K562 (cell line): ENCODE results near the gene CNGB1. TPM values are rescaled to one million over a fixed set of nuclear protein-coding genes. Genes with fewer than 3 reads are reported as not detected.

Experiments
- ATAC-seq: fragments of 200-7000 bp; cut with Tn5 transposase; 3 replicates; pipeline ENCODE4 v1.9.1; 2020; ENCODE audit warnings: moderate library complexity
- BruUV-seq: library from RNA; stranded (reverse); fragments of 400-500 nt; replicated peaks from 2 replicates; lab custom pipeline; 2021; lab: Mats Ljungman, UMichigan
- CTCF ChIA-PET: fragments of 300-600 bp; formaldehyde crosslinking; extraction: SDS; loops from one replicate; lab custom pipeline; 2021; ENCODE audit warnings: low intra/inter-chr PET ratio; lab: Yijun Ruan, JAX
- POLR2A ChIA-PET: fragments of 300-600, 350-650 bp; sonication (Branson Sonifier 250); formaldehyde crosslinking; extraction: SDS; loops from one replicate; lab custom pipeline; 2021; ENCODE audit warnings: antibody characterized with exemption, inconsistent platforms; lab: Yijun Ruan, JAX
- DNase-seq, 4 experiments: peaks; one replicate each; pipeline versions ENCODE4 v3.0.0 to v3.0.0-alpha.2; 2011 to 2018; ENCODE audit warnings: low spot score in 3 of 4, mixed read lengths in 3 of 4; ENCODE audit errors: extremely low read depth in 1 of 4
- FAIRE-seq: peaks from 2 replicates; lab custom pipeline; 2011; peaks lifted over from hg19 to GRCh38; lab: Jason Lieb, UNC
- H2AFZ ChIP-seq: 2 replicates; pipeline ENCODE4 v1.6.0; 2011; ENCODE audit warnings: low read depth, low read length, control low read depth, inconsistent platforms
- H3K27ac ChIP-seq: fragments of 200-600 bp; 3 replicates; pipeline ENCODE4 v1.8.0; 2011; ENCODE audit warnings: low read depth, mild to moderate bottlenecking, control low read depth, inconsistent platforms, low read length, moderate library complexity, mixed read lengths; ENCODE audit errors: extremely low read depth
- H3K27me3 ChIP-seq, 2 experiments: fragments of 300-600 bp in 1 of 2; 2 replicates in 1 of 2; 3 replicates in 1 of 2; pipeline versions ENCODE4 v1.6.0 to v1.8.0; 2011; ENCODE audit warnings: inconsistent platforms in 2 of 2, low read length in 2 of 2, mild to moderate bottlenecking in 1 of 2, mixed read lengths in 1 of 2, moderate library complexity in 1 of 2; ENCODE audit not compliant: control insufficient read depth in 2 of 2, insufficient read depth in 2 of 2
- H3K36me3 ChIP-seq: fragments of 300-600 bp; 3 replicates; pipeline ENCODE4 v1.8.0; 2011; ENCODE audit warnings: mild to moderate bottlenecking, low read length, inconsistent platforms; ENCODE audit not compliant: control insufficient read depth, insufficient read depth
- H3K4me1 ChIP-seq, 2 experiments: fragments of 200-600 bp in 1 of 2; replicated peaks in 1 of 2; 2 replicates in 1 of 2; 3 replicates in 1 of 2; pipeline versions ENCODE4 v1.5.1 to v1.8.0; 2011; ENCODE audit warnings: inconsistent platforms in 2 of 2, low read length in 2 of 2, mild to moderate bottlenecking in 1 of 2, mixed read lengths in 1 of 2, moderate library complexity in 1 of 2; ENCODE audit not compliant: control insufficient read depth in 2 of 2, insufficient read depth in 2 of 2
- H3K4me2 ChIP-seq: 2 replicates; pipeline ENCODE4 v1.6.1; 2011; ENCODE audit warnings: low read length, control low read depth, inconsistent platforms, mixed read lengths; ENCODE audit not compliant: insufficient read depth
- H3K4me3 ChIP-seq: fragments of 200-600 bp; sonication (generic), shearing (Covaris generic); 2 replicates; pipeline ENCODE4 v1.5.1; 2016; ENCODE audit warnings: control low read depth, inconsistent platforms
- H3K79me2 ChIP-seq: fragments of 200-600 bp; 3 replicates; pipeline ENCODE4 v1.8.0; 2011; ENCODE audit warnings: low read length, inconsistent platforms; ENCODE audit not compliant: control insufficient read depth, insufficient read depth
- H3K9ac ChIP-seq, 2 experiments: 2 replicates each; pipeline versions ENCODE4 v1.6.0 to v1.6.1; 2011; ENCODE audit warnings: low read depth in 2 of 2, low read length in 2 of 2, control low read depth in 1 of 2, inconsistent platforms in 1 of 2, mild to moderate bottlenecking in 1 of 2, mixed read lengths in 1 of 2; ENCODE audit not compliant: insufficient read depth in 1 of 2
- H3K9me1 ChIP-seq: one replicate; pipeline ENCODE4 v1.6.0; 2011; ENCODE audit warnings: inconsistent platforms, mild to moderate bottlenecking, low read length, moderate library complexity; ENCODE audit not compliant: control insufficient read depth, insufficient read depth
- H3K9me3 ChIP-seq: replicated peaks from 2 replicates; pipeline ENCODE4 v1.5.1; 2011; ENCODE audit warnings: low read depth, low read length, inconsistent platforms; ENCODE audit not compliant: control insufficient read depth, insufficient read depth
- H4K20me1 ChIP-seq: replicated peaks from 2 replicates; pipeline ENCODE4 v1.6.1; 2011; ENCODE audit warnings: low read length, inconsistent platforms, mixed read lengths; ENCODE audit not compliant: control insufficient read depth, insufficient read depth
- ELF4 ChIP-seq: fragments of 450-650 bp; formaldehyde crosslinking; IDR thresholded peaks from 2 replicates; pipeline ENCODE4 v1.4.0; 2022; ENCODE audit warnings: missing genetic modification characterization
- HDAC2 ChIP-seq: fragments of 450-650 bp; IDR thresholded peaks from 2 replicates; pipeline ENCODE4 v1.6.1; 2016; ENCODE audit warnings: mild to moderate bottlenecking
- HOXB6 ChIP-seq: fragments of 250-450 bp; sonication (Bioruptor Pico); IDR thresholded peaks from 2 replicates; pipeline ENCODE4 v1.5.1; 2022; ENCODE audit warnings: mild to moderate bottlenecking, borderline replicate concordance
- IRF2 ChIP-seq: sonication (generic); formaldehyde crosslinking; IDR thresholded peaks from 2 replicates; pipeline ENCODE4 v1.8.1; 2022; ENCODE audit warnings: mild to moderate bottlenecking, missing genetic modification reagents
- NCOA6 ChIP-seq: fragments of 450-650 bp; IDR thresholded peaks from 2 replicates; pipeline ENCODE4 v1.6.1; 2017; ENCODE audit warnings: mild to moderate bottlenecking
- POU5F1 ChIP-seq: fragments of 150-350 bp; IDR thresholded peaks from 2 replicates; pipeline ENCODE4 v1.6.1; 2014; ENCODE audit warnings: borderline replicate concordance, low read length, low read depth, mild to moderate bottlenecking; ENCODE audit not compliant: partially characterized antibody
- PTBP1 ChIP-seq: fragments of 200-400 bp; formaldehyde crosslinking; IDR thresholded peaks from 2 replicates; pipeline ENCODE4 v1.6.1; 2017; ENCODE audit warnings: low read depth, low read length
- PTTG1 ChIP-seq: fragments of 450-650 bp; IDR thresholded peaks from 2 replicates; pipeline ENCODE4 v1.6.1; 2016; ENCODE audit warnings: low read depth, mild to moderate bottlenecking, missing genetic modification characterization, missing compliant biosample characterization
- PYGO2 ChIP-seq: fragments of 450-650 bp; IDR thresholded peaks from 2 replicates; pipeline ENCODE4 v1.6.1; 2016; ENCODE audit warnings: mild to moderate bottlenecking, missing genetic modification characterization, moderate library complexity, missing compliant biosample characterization
- SMAD2 ChIP-seq: fragments of 150-350 bp; IDR thresholded peaks from 2 replicates; pipeline ENCODE4 v1.6.1; 2014; ENCODE audit warnings: low read depth, mild to moderate bottlenecking, low read length
- TSC22D4 ChIP-seq: fragments of 450-650 bp; IDR thresholded peaks from 2 replicates; pipeline ENCODE4 v1.6.1; 2016; ENCODE audit warnings: missing genetic modification characterization, missing biosample characterization, control low read depth
- ZNF354B ChIP-seq: fragments of 250-450 bp; sonication (Bioruptor Pico); IDR thresholded peaks from 2 replicates; pipeline ENCODE4 v1.4.0; 2020
- ZNF668 ChIP-seq: fragments of 250-450 bp; sonication (Bioruptor Pico); IDR thresholded peaks from 2 replicates; pipeline ENCODE4 v1.8.0; 2022; ENCODE audit warnings: mild to moderate bottlenecking, inconsistent platforms
- WGBS: fragments of 100-300 bp; shearing (Covaris generic); methylation state at CpG from one replicate; pipeline ENCODE4 v1.1.6; 2016; ENCODE audit warnings: low coverage, mixed read lengths; ENCODE audit not compliant: insufficient coverage; ENCODE audit errors: missing lambda C conversion rate; 5-methylcytosine and 5-hydroxymethylcytosine counted together
- in situ Hi-C: fragments of 300-500 bp; cut with MboI; formaldehyde crosslinking; loops from 4 replicates; pipeline ENCODE4 v1.15.0; 2018; ENCODE audit warnings: inconsistent platforms, mixed read lengths
- intact Hi-C: fragments of 100-400 bp; cut with micrococcal nuclease; formaldehyde crosslinking; loops from 2 replicates; pipeline ENCODE4 v1.14.2; 2022
- polyA plus RNA-seq, 8 experiments: library from polyadenylated mRNA; depleted of rRNA in 4 of 8; stranded (reverse) in 5 of 8; unstranded in 3 of 8; fragments of >200 nt; fragmentation: Nextera tagmentation in 2 of 8; fragmentation: Illumina TruSeq in 1 of 8; extraction: Ambion mirVana in 2 of 8; extraction: Trizol in 1 of 8; gene quantifications; 2 replicates each; pipeline versions ENCODE4 v1.2.1 to v1.2.3, GENCODE V29; 2011 to 2014; ENCODE audit warnings: inconsistent platforms in 1 of 8, missing spikeins in 1 of 8
- total RNA-seq, 7 experiments: library from RNA; depleted of rRNA in 6 of 7; stranded (reverse); fragments of >200 nt in 6 of 7; fragmentation: Illumina TruSeq in 2 of 7; extraction: Trizol in 2 of 7; gene quantifications; 2 replicates each; pipeline versions ENCODE4 v1.2.1 to v1.2.3, GENCODE V29; 2011 to 2021; ENCODE audit warnings: low replicate concordance in 1 of 7
- TF ChIP-seq, protein P1 (sequence below): sonication (generic); formaldehyde crosslinking; IDR thresholded peaks from 2 replicates; pipeline ENCODE4 v1.4.0; 2020; ENCODE audit warnings: mild to moderate bottlenecking, missing genetic modification reagents
- TF ChIP-seq, protein P2 (sequence below), 2 experiments: fragments of 450-650 bp; conservative IDR thresholded peaks; 2 replicates each; pipeline ENCODE4 v1.6.1; 2017; ENCODE audit warnings: mild to moderate bottlenecking in 2 of 2, moderate library complexity in 2 of 2

The CNGB1 gene
- total and polyA plus RNA-seq, 9 of the 15 experiments (the other 6 are each of a cell fraction or from before 2014, with no cell fraction given), result not detected

DNA sequence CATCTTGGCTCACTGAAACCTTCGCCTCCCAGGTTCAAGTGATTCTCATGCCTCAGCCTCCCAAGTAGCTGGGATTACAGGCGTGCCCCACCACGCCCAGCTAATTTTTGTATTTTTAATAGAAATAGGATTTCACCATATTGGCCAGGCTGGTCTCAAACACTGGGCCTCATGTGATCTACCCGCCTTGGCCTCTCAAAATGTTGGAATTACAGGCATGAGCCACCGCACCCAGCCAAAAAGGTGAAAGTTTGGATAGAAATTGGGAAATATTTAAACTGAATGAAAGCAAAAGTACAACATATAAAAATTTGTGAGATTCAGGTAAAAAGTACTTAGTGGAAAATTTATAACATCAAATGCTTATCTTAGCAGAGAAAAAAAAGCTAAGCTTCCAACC lies 115.7 kb downstream of the CNGB1 start:
- FAIRE-seq, result no peak

More for the DNA sequence above, 115.7 kb downstream of the CNGB1 start:
- H3K27ac ChIP-seq, result no peak overlapping the region
- ChIA-PET CTCF (no interaction called here), POLR2A (interaction anchor here (0.6 to 1.4 kb wide), 3 partner anchors 8 to 18 kb away, joined by 3 to 5 read pairs (median 3); no protein-coding TSS in a partner anchor)
- 10% methylated on average over 5 of the region's 5 CpGs for WGBS
- H3K4me2 ChIP-seq, result no peak overlapping the region
- peaks cover 3% of the 10 kb centered on the region in 2 experiments; a peak in 1 of 5 replicates for H3K4me1 ChIP-seq
- H2AFZ ChIP-seq, result no peak overlapping the region
- H4K20me1 ChIP-seq, result no peaks in the 10 kb centered on the region
- no peaks in the 10 kb centered on the region for H3K9me1 ChIP-seq
- intact Hi-C loops (no loop called here), in situ Hi-C loops (no loop called here)
- ATAC-seq (no peak), DNase-seq (no peak)
- peaks cover 9 to 12% of the 10 kb centered on the region in 2 experiments; a peak in 4 of 5 replicates for H3K27me3 ChIP-seq
- TF ChIP-seq, protein P1, sequence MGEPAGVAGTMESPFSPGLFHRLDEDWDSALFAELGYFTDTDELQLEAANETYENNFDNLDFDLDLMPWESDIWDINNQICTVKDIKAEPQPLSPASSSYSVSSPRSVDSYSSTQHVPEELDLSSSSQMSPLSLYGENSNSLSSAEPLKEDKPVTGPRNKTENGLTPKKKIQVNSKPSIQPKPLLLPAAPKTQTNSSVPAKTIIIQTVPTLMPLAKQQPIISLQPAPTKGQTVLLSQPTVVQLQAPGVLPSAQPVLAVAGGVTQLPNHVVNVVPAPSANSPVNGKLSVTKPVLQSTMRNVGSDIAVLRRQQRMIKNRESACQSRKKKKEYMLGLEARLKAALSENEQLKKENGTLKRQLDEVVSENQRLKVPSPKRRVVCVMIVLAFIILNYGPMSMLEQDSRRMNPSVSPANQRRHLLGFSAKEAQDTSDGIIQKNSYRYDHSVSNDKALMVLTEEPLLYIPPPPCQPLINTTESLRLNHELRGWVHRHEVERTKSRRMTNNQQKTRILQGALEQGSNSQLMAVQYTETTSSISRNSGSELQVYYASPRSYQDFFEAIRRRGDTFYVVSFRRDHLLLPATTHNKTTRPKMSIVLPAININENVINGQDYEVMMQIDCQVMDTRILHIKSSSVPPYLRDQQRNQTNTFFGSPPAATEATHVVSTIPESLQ (CRISPR knock-in tag), result no peak
- TF ChIP-seq IRF2 (CRISPR knock-in tag), result no peak
- no peak for TF ChIP-seq HOXB6 (CRISPR knock-in tag)
- TF ChIP-seq HDAC2, result no peak
- no peak for TF ChIP-seq ZNF354B (CRISPR knock-in tag)
- no peak for TF ChIP-seq PTTG1 (tag)
- TF ChIP-seq, protein P2, sequence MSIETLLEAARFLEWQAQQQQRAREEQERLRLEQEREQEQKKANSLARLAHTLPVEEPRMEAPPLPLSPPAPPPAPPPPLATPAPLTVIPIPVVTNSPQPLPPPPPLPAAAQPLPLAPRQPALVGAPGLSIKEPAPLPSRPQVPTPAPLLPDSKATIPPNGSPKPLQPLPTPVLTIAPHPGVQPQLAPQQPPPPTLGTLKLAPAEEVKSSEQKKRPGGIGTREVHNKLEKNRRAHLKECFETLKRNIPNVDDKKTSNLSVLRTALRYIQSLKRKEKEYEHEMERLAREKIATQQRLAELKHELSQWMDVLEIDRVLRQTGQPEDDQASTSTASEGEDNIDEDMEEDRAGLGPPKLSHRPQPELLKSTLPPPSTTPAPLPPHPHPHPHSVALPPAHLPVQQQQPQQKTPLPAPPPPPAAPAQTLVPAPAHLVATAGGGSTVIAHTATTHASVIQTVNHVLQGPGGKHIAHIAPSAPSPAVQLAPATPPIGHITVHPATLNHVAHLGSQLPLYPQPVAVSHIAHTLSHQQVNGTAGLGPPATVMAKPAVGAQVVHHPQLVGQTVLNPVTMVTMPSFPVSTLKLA (conservative IDR thresholded peaks at IDR 0.05), result no peak
- TF ChIP-seq TSC22D4 (tag), result no peak
- no peak for TF ChIP-seq ZNF668
- no peak for TF ChIP-seq SMAD2
- TF ChIP-seq PTBP1, result no peak
- TF ChIP-seq POU5F1, result no peak
- TF ChIP-seq ELF4 (CRISPR knock-in tag), result no peak
- no peak for TF ChIP-seq NCOA6
- no peak for TF ChIP-seq PYGO2 (tag)
- no peak overlapping the region for H3K4me3 ChIP-seq
- no peaks in the 10 kb centered on the region; the same call in 2 of the 3 replicates for H3K36me3 ChIP-seq
- H3K9ac ChIP-seq, result no peak overlapping the region
- H3K79me2 ChIP-seq, result no peaks in the 10 kb centered on the region
- no peaks in the 10 kb centered on the region for H3K9me3 ChIP-seq
- BruUV-seq, result no TSS peak
